Activated effector memory CD4-positive, alpha-beta T cell treated with anti-CD3 and anti-CD28 coated beads, Interleukin-2, amount 50 U/mL, for 16 hours (primary cell): ENCODE results near the gene IPO9.
"Not testable (repeated sequence)": the region's sequence is repeated elsewhere in the genome, so short reads cannot be mapped to it uniquely, and the experiment has no call there.

Experiments used
- DNase-seq: peaks from one replicate; pipeline ENCODE4 v3.0.0-alpha.2; 2020

Gene IPO9

GRCh38 chr1:201890806-201891450 is 62.0 kb downstream of the IPO9 start:
- DNase-seq = no peak

- no peak for DNase-seq
These were observed 62.6 kb downstream of the IPO9 start for GRCh38 chr1:201891451-201892045.

- DNase-seq = no peak
These were observed 63.3 kb downstream of the IPO9 start for GRCh38 chr1:201892211-201892610.

- no peak for DNase-seq
These were observed 64.5 kb downstream of the IPO9 start for GRCh38 chr1:201893431-201893830.

- DNase-seq = no peak
These were observed 65.6 kb downstream of the IPO9 start for GRCh38 chr1:201894343-201895119.

- no peak for DNase-seq
These were observed 66.2 kb downstream of the IPO9 start for GRCh38 chr1:201895120-201895665.

GRCh38 chr1:201895913-201896807 is 67.2 kb downstream of the IPO9 start:
- peak; percentile 92 for DNase-seq

- no peak for DNase-seq
These were observed 68.0 kb downstream of the IPO9 start for GRCh38 chr1:201896951-201897391.

GRCh38 chr1:201898240-201898894 is 69.4 kb downstream of the IPO9 start:
- no peak for DNase-seq

- no peak for DNase-seq
These were observed 70.0 kb downstream of the IPO9 start for GRCh38 chr1:201898992-201899391.

- DNase-seq = no peak
These were observed 70.9 kb downstream of the IPO9 start for GRCh38 chr1:201899683-201900429.

GRCh38 chr1:201900476-201900875 is 71.5 kb downstream of the IPO9 start:
- no peak for DNase-seq

- not testable (repeated sequence) for DNase-seq
These were observed 72.1 kb downstream of the IPO9 start for GRCh38 chr1:201901036-201901435.

- no peak for DNase-seq
These were observed 73.2 kb downstream of the IPO9 start for GRCh38 chr1:201902198-201902597.

- no peak for DNase-seq
These were observed 74.2 kb downstream of the IPO9 start for GRCh38 chr1:201903135-201903534.

GRCh38 chr1:201904579-201904978 is 75.6 kb downstream of the IPO9 start:
- no peak for DNase-seq

- no peak for DNase-seq
These were observed 76.4 kb downstream of the IPO9 start for GRCh38 chr1:201905234-201905890.

- no peak for DNase-seq
These were observed 77.4 kb downstream of the IPO9 start for GRCh38 chr1:201906336-201906735.

GRCh38 chr1:201907621-201908020 is 78.7 kb downstream of the IPO9 start:
- no peak for DNase-seq

GRCh38 chr1:201911826-201912571 is 83.0 kb downstream of the IPO9 start:
- DNase-seq = no peak
